Measurements from ENCODE around the gene TEAD4. TPM values are rescaled to one million over a fixed set of nuclear protein-coding genes. Genes with fewer than 3 reads are reported as not detected.

TEAD4 gene
- total RNA-seq, 4 donors from 2014 or later, result 14.8 to 34.3 (median 23.4) TPM

- WGBS, 2 donors, result 78 to 83% methylated on average over 7 of the region's 7 CpGs
- no peak overlapping the region for H3K4me3 ChIP-seq (ENCODE audit: low read depth, poor library complexity, severe bottlenecking)
- intact Hi-C loops (cut with DNase I; ENCODE audit: low total_unique reads), result no loop called here
- no peak for DNase-seq (ENCODE audit: low spot score in 2 of 2)
- TF ChIP-seq CTCF (IDR thresholded peaks at IDR 0.05), result no peak
- no peak for TF ChIP-seq POLR2A (IDR thresholded peaks at IDR 0.05)
Measured at GRCh38 chr12:3038166-3038565, 79.0 kb downstream of the TEAD4 start.

GRCh38 chr12:3038926-3039510 lies 79.8 kb downstream of the TEAD4 start:
- TF ChIP-seq POLR2A (IDR thresholded peaks at IDR 0.05) (no peak), CTCF (IDR thresholded peaks at IDR 0.05) (no peak)
- intact Hi-C loops (cut with DNase I; ENCODE audit: low total_unique reads), result no loop called here
- WGBS, 2 donors, result 88 to 89% methylated on average over 11 of the region's 11 CpGs
- no peak for DNase-seq (ENCODE audit: low spot score in 2 of 2)
- no peak overlapping the region for H3K4me3 ChIP-seq (ENCODE audit: low read depth, poor library complexity, severe bottlenecking)

GRCh38 chr12:3040026-3040656 lies 80.9 kb downstream of the TEAD4 start:
- WGBS, 2 donors, result 89 to 90% methylated on average over 14 to 15 of the region's 15 CpGs
- no peak overlapping the region for H3K4me3 ChIP-seq (ENCODE audit: low read depth, poor library complexity, severe bottlenecking)
- intact Hi-C loops (cut with DNase I; ENCODE audit: low total_unique reads), result no loop called here
- DNase-seq (ENCODE audit: low spot score in 2 of 2), result no peak
- no peak for TF ChIP-seq POLR2A (IDR thresholded peaks at IDR 0.05)

DNA sequence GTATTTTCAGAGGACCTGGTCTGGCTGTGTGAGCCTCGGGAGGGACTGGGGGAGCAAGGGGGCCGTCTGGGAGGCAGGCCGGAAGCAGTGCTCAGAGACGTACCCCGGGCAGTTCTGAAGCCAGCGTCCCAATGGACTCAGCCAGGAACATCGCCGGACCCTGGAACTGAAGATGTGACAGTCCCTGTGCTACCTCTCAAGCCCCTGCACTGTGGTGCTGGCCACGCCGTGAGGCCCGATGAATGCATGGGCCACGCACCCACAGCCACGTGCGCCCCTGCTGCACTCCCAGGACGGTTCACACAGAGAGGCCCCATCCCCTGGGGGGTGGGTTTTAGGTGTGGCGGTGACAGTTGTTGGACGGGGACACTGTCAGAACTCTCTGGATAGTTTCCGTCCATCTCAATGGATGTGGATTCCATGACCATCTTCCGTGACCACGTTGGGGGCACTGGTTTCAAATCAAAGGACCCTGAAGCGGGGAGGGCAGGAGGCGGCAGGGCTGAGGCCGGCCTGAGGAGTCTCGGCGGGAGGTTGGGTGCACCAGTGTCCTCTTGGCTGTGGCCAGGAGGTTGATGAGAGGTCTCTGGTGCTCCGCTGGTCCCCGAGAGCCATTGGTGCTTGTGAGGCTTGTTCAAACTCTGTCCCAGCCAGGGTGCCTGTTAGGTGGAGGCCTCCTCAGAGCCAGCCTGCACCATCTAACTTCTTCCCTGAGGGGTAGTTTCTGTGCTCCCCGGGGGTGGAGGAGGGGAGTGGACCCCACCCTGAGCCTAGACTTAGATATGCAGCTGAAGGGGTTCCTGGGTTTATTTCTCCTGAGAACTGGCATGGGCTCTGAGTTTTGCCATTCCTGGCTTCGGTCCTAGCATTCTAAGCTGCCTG lies 81.7 kb downstream of the TEAD4 start:
- 83 to 89% methylated on average over 19 to 29 of the region's 29 CpGs for WGBS, 2 donors
- intact Hi-C loops (cut with DNase I; ENCODE audit: low total_unique reads), result no loop called here
- no peak for TF ChIP-seq CTCF (IDR thresholded peaks at IDR 0.05)
- no peak for TF ChIP-seq POLR2A (IDR thresholded peaks at IDR 0.05)
- DNase-seq (ENCODE audit: low spot score in 2 of 2), result no peak
- H3K4me3 ChIP-seq (ENCODE audit: low read depth, poor library complexity, severe bottlenecking), result no peak overlapping the region

DNA sequence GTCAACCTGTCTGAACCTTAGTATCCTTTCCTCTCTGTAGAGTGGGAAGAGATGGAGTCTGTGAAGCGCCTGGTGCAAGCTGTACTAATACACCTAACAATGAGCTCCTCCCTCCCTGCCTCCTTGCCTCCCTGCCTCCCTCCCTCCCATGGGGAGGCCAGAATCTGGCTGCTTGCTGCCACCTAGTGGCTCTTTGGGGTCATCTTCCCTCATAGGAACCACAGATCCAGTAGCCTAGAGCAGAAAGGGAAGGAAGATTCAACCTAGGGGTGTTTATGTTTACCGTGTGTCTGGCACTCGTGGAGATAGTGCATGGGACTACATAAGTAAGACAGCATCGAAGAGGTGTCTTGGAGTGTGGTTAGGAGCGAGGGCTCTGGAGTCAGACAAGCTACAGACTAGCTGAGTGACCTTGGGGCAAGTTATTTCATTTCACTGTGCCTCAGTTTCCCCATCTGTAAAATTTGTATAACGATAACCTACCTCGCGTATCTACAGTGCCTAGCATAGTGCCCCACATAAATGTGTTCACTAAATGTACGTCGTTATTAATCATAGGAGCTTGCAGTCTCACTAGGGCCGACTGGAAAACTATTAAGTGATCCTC lies 82.5 kb downstream of the TEAD4 start:
- H3K4me3 ChIP-seq (ENCODE audit: low read depth, poor library complexity, severe bottlenecking), result no peak overlapping the region
- DNase-seq (ENCODE audit: low spot score in 2 of 2), result peak in 1 of 2 donors; percentile 46
- intact Hi-C loops (cut with DNase I; ENCODE audit: low total_unique reads), result no loop called here
- TF ChIP-seq CTCF (IDR thresholded peaks at IDR 0.05) (no peak), POLR2A (IDR thresholded peaks at IDR 0.05) (no peak)
- WGBS, 2 donors, result 61 to 70% methylated on average over 11 of the region's 11 CpGs

- DNase-seq (ENCODE audit: low spot score in 2 of 2), result no peak
- intact Hi-C loops (cut with DNase I; ENCODE audit: low total_unique reads), result no loop called here
- 36 to 40% methylated on average over 7 to 8 of the region's 8 CpGs for WGBS, 2 donors
- TF ChIP-seq POLR2A (IDR thresholded peaks at IDR 0.05), result no peak
- TF ChIP-seq CTCF (IDR thresholded peaks at IDR 0.05), result no peak
- no peak overlapping the region for H3K4me3 ChIP-seq (ENCODE audit: low read depth, poor library complexity, severe bottlenecking)
Measured at GRCh38 chr12:3042394-3042793, 83.2 kb downstream of the TEAD4 start.
